Neural progenitor cell (in vitro differentiated cells): ENCODE results near the gene TMCC1.

Source experiments
- EZH2 ChIP-seq: fragments of 200-600 bp; sonication (generic); IDR thresholded peaks from 2 replicates; pipeline ENCODE4 v1.6.1; 2017; ENCODE audit warnings: antibody characterized with exemption, mild to moderate bottlenecking, moderate library complexity
- EZH2phosphoT487 ChIP-seq: fragments of 200-600 bp; sonication (generic); IDR thresholded peaks from 2 replicates; pipeline ENCODE4 v1.6.1; 2017; ENCODE audit warnings: antibody characterized with exemption
- TF ChIP-seq, protein P1 (sequence below): fragments of 200-600 bp; sonication (generic); IDR thresholded peaks from 2 replicates; pipeline ENCODE4 v1.5.1; 2017; ENCODE audit warnings: antibody characterized with exemption, mild to moderate bottlenecking

DNA sequence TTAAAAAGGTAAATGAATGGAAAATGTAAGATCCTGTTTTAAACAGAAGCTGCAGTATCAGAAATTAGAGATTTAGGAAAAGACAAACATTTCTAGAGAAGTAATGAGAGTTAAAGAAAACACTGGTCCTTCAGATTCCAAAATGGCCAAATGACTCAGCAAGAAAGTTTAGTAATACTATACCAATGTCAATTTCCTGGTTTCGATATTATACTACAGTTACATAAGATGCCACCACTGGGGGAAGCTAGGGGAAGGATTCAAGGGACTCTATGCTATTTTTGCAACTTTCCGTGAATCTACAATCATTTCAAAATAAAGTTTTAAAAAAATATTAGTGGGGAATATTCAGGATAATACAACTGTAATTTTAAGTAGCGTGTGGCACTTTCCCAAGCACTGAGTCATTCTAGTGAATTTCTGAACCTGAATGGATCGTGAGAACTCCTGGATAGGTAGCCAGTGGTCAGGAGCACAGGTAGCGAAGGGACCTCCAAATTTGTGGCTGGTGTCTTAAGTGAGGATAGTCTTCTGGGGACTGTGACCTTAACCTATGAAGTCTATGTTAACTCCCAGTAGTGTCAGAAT, 37.6 kb downstream of the TMCC1 start:
- TF ChIP-seq, protein P1, sequence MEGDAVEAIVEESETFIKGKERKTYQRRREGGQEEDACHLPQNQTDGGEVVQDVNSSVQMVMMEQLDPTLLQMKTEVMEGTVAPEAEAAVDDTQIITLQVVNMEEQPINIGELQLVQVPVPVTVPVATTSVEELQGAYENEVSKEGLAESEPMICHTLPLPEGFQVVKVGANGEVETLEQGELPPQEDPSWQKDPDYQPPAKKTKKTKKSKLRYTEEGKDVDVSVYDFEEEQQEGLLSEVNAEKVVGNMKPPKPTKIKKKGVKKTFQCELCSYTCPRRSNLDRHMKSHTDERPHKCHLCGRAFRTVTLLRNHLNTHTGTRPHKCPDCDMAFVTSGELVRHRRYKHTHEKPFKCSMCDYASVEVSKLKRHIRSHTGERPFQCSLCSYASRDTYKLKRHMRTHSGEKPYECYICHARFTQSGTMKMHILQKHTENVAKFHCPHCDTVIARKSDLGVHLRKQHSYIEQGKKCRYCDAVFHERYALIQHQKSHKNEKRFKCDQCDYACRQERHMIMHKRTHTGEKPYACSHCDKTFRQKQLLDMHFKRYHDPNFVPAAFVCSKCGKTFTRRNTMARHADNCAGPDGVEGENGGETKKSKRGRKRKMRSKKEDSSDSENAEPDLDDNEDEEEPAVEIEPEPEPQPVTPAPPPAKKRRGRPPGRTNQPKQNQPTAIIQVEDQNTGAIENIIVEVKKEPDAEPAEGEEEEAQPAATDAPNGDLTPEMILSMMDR, result no peak
- TF ChIP-seq EZH2, result no peak
- no peak for TF ChIP-seq EZH2phosphoT487
